Measurements from ENCODE around the gene SMARCC1.

SMARCC1 gene

DNA sequence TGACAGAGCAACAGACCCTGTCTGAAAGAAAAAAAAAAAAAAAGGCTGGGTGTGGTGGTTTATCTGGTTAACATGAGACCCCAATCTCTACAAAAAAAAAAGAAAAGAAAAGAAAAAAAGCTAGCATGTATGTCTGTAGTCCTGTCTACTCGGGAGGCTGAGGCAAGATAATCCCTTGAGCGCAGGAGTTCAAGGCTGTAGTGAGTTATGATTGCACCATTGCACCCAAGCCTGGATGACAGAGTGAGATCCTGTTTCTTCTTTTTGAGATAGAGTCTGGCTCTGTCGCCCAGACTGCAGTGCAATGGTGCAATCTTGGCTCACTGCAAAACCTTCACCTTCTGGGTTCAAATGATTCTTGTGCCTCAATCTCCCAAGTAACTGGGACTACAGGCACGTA lies 12.9 kb upstream of the SMARCC1 start:
- H3K4me3 ChIP-seq (ENCODE audit: low read length), result no peak overlapping the region
- H3K27ac ChIP-seq (ENCODE audit: low read length), result no peak overlapping the region

DNA sequence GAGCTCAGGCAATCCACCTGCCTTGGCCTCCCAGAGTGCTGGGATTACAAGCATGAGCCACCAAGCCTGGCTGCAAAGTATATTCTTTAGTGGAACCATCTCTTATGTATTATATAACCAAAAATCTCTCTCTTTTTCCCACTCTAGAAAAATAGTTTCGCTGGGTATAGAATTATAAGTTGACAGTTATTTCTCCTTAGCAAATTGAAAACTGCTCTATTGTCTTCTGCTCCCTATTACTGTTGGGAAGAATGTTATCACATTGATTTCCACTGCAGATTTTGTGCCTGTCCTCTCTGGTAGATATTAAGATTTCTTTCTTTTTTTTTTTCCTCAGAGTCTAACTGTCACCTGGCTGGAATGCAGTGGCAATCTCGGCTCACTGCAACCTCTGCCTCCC lies 11.0 kb upstream of the SMARCC1 start:
- no peaks in the 10 kb centered on the region for H3K27me3 ChIP-seq (ENCODE audit: insufficient read depth, low read length)
- no peaks in the 10 kb centered on the region for H3K36me3 ChIP-seq (ENCODE audit: insufficient read depth, low read depth, low read length)
- no peaks in the 10 kb centered on the region for H3K9me3 ChIP-seq (ENCODE audit: insufficient read depth, low read depth, low read length)
- H3K9ac ChIP-seq (ENCODE audit: low read depth, low read length), result no peak overlapping the region
- H3K4me1 ChIP-seq (ENCODE audit: insufficient read depth, low read length), result no peaks in the 10 kb centered on the region
- no peak overlapping the region for H3K4me3 ChIP-seq (ENCODE audit: low read length)
- H3K27ac ChIP-seq (ENCODE audit: low read length), result no peak overlapping the region

More for the DNA sequence above, 12.9 kb upstream of the SMARCC1 start:
- Histone ChIP-seq H3K4me1 (ENCODE audit: insufficient read depth, low read length) (no peaks in the 10 kb centered on the region), H3K9ac (ENCODE audit: low read depth, low read length) (no peak overlapping the region), H3K36me3 (ENCODE audit: insufficient read depth, low read depth, low read length) (no peaks in the 10 kb centered on the region), H3K27me3 (ENCODE audit: insufficient read depth, low read length) (no peaks in the 10 kb centered on the region), H3K9me3 (ENCODE audit: insufficient read depth, low read depth, low read length) (no peaks in the 10 kb centered on the region)

DNA sequence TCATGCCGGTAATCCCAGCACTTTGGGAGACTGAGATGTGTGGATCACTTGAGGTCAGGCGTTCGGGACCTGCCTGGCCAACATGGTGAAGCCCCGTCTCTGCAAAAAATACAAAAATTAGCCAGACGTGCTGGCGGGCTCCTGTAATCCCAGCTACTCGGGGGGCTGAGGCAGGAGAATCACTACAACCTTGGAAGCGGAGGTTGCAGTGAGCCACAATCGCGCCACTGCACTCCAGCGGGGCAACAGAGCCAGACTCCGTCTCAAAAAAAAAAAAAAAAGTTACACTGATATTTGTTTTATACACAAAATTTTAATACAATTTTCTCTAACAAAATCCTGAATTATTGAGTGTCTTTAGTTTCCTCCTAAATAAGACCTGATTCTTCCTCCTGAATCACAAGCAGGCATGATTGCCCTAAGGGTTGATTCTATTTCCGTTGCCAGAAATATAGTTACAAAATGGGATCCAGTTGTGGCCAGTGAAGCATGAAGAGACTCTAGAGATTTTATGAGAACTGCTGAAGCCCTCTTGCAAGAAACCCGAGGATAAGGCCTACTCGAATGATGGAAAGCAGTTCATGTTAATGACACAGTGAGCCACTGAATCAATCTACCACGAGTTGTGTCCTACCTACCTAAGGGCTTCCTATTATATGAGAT lies 9.6 kb upstream of the SMARCC1 start:
- Histone ChIP-seq H3K36me3 (ENCODE audit: insufficient read depth, low read depth, low read length) (no peaks in the 10 kb centered on the region), H3K4me3 (ENCODE audit: low read length) (no peak overlapping the region), H3K9ac (ENCODE audit: low read depth, low read length) (no peak overlapping the region), H3K4me1 (ENCODE audit: insufficient read depth, low read length) (no peaks in the 10 kb centered on the region), H3K27ac (ENCODE audit: low read length) (no peak overlapping the region), H3K9me3 (ENCODE audit: insufficient read depth, low read depth, low read length) (no peaks in the 10 kb centered on the region), H3K27me3 (ENCODE audit: insufficient read depth, low read length) (no peaks in the 10 kb centered on the region)

DNA sequence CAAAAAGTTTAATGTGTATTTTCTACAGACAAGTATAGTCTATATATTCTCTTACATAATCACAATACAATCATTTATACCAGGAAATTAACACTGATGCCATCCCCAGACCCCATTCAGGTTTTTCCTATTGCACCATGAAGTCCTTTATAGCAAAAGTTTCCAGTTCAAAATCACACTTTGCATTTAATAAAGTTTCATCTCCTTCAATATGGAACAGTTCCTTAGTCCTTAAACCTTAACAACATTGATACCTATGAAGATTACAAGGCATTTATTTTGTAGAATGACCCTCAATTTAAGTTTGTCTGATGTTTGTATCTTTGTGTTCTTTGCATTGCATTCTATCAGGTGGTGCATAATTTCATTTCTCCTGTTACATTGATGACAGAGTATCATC lies 2.0 kb upstream of the SMARCC1 start:
- Histone ChIP-seq H3K9ac (ENCODE audit: low read depth, low read length) (no peak overlapping the region), H3K27me3 (ENCODE audit: insufficient read depth, low read length) (no peaks in the 10 kb centered on the region), H3K9me3 (ENCODE audit: insufficient read depth, low read depth, low read length) (no peaks in the 10 kb centered on the region), H3K27ac (ENCODE audit: low read length) (no peak overlapping the region), H3K4me3 (ENCODE audit: low read length) (no peak overlapping the region), H3K4me1 (ENCODE audit: insufficient read depth, low read length) (no peaks in the 10 kb centered on the region), H3K36me3 (ENCODE audit: insufficient read depth, low read depth, low read length) (peaks cover 11% of the 10 kb centered on the region; the same call in 1 of the 2 replicates)

DNA sequence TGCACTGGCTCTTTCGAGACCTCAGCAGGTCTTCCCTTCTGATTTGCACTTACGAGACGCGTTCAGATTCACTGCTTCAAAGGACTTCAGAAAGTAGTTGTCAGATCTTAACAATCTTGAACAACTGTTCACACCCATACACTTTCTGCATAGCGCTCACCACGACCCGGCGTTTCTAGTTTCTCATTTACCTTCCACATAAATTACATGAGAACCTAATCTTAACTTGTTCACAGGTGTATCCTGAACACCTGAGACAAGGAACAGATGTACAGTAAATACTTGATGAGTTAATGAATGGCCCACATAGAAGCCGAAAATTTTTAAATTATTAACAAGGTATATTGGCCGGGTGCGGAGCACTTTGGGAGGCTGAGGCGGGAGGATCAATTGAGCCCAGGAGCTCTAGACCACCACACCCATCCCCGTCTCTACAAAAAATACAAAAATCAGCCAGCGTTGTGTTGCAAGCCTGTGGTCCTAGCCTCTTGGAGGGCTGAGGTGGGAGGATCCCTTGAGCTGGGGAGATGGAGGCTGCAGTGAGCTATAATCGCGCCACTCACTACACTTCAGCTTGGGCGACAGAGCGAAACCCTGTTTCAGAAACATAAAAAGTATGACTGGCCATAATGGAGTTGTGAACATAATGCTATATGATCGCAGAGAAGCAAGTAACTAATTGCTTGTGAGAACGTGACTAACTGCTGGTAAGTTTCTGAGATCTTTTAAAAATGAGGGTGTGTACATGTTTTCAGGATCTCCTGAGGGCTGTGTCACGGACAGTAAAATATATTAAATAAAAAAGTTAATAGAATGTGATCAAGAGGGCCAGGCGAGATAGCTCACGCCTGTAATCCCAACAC lies 984 bp upstream of the SMARCC1 start:
- no peaks in the 10 kb centered on the region for H3K27me3 ChIP-seq (ENCODE audit: insufficient read depth, low read length)
- H3K4me1 ChIP-seq (ENCODE audit: insufficient read depth, low read length), result no peaks in the 10 kb centered on the region
- H3K9me3 ChIP-seq (ENCODE audit: insufficient read depth, low read depth, low read length), result no peaks in the 10 kb centered on the region
- H3K4me3 ChIP-seq (ENCODE audit: low read length), result peak overlapping the region; percentile 96
- peaks cover 15% of the 10 kb centered on the region; the same call in 1 of the 2 replicates for H3K36me3 ChIP-seq (ENCODE audit: insufficient read depth, low read depth, low read length)
- H3K9ac ChIP-seq (ENCODE audit: low read depth, low read length), result peak overlapping the region; percentile 86
- H3K27ac ChIP-seq (ENCODE audit: low read length), result peak overlapping the region; percentile 62

DNA sequence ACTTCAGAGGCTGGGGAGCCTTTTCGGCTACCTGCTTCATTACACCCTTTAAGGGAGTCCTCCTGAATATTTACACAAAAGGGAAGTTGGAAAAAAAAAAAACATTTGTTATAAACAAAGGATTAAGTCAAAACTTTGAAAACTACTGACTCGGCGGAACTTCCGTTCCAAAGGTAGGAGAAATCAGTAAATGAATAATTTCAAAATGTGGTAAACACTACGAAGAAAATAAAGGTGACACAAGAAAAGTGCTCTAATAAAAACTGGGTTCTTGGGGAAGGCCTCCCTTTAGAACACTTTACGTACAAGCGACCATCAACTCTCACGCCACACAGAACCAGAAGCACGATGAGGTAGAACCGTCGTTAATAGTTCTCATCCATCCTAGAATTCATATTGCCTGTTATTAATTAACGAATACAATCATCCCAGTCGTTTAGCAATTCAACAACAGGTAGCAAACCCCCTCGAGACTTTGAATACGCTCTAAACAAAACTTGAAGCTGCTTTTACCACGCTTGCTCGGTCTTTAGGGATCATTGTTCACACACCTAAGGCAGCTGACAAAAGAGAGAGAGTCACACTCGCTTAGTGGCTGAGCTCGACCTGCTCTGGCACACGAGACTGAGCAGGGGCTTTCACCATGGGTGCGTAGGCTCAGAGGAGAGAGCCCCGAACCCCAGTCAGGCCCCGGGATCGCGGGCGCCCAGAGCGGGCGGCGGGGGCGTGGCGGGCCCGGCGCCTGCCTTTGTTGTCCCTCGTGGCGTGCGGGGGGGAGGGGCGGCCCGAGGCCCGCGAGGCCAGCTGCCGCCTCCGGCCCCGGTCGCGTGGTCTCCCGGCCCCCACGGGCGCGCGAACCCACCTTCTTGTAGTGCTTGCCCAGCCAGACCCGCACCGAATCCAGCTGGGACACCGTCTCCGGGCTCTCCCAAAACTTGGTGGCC lies 680 bp downstream of the SMARCC1 start:
- Histone ChIP-seq H3K9me3 (ENCODE audit: insufficient read depth, low read depth, low read length) (no peaks in the 10 kb centered on the region), H3K9ac (ENCODE audit: low read depth, low read length) (peak overlapping the region; percentile 98), H3K4me1 (ENCODE audit: insufficient read depth, low read length) (no peaks in the 10 kb centered on the region), H3K27me3 (ENCODE audit: insufficient read depth, low read length) (no peaks in the 10 kb centered on the region), H3K36me3 (ENCODE audit: insufficient read depth, low read depth, low read length) (peaks cover 19% of the 10 kb centered on the region), H3K27ac (ENCODE audit: low read length) (peak overlapping the region; percentile 73), H3K4me3 (ENCODE audit: low read length) (peak overlapping the region; percentile 96)

DNA sequence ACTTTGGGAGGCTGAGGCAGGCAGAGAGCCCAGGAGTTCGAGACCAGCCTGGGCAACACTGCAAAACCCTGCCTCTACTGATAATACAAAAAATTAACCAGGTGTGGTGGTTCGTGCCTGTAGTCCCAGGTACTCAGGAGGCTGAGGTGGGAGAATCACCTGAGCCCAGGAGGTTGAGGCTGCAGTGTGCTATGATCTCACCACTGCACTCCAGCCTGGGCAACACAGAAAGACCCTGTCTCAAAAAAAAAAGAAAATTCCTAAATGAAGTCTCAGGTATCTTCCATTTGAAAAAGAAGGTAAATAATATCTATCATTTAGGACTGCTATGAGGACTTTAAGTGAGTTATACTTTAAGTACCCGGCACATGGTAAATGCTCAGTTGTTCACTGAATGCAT lies 2.9 kb downstream of the SMARCC1 start:
- H3K9ac ChIP-seq (ENCODE audit: low read depth, low read length), result no peak overlapping the region
- H3K36me3 ChIP-seq (ENCODE audit: insufficient read depth, low read depth, low read length), result peaks cover 28% of the 10 kb centered on the region

DNA sequence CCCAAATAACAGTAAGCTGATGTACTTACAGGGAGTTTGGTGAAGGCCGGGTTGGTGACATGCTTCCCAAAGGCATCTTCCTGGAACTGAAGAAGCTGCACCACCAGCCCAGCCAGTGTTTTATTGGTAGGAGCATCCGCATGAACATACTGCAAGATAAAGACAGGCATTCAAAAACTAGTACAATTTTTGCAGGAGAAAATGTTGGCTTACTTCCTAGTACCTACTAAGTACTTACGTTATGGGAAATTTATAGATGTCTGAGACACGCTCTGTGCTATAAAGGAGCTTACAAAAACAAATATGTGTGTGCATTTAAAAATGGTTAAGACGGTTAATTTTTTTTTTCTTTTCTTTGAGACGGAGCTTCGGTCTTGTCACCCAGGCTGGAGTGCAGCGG lies 8.9 kb downstream of the SMARCC1 start:
- no peaks in the 10 kb centered on the region for H3K27me3 ChIP-seq (ENCODE audit: insufficient read depth, low read length)
- H3K36me3 ChIP-seq (ENCODE audit: insufficient read depth, low read depth, low read length), result peaks cover 65% of the 10 kb centered on the region
- no peak overlapping the region for H3K27ac ChIP-seq (ENCODE audit: low read length)
- H3K4me1 ChIP-seq (ENCODE audit: insufficient read depth, low read length), result no peaks in the 10 kb centered on the region
- H3K9ac ChIP-seq (ENCODE audit: low read depth, low read length), result no peak overlapping the region
- no peak overlapping the region for H3K4me3 ChIP-seq (ENCODE audit: low read length)
- no peaks in the 10 kb centered on the region for H3K9me3 ChIP-seq (ENCODE audit: insufficient read depth, low read depth, low read length)

More for the DNA sequence above, 2.9 kb downstream of the SMARCC1 start:
- H3K27me3 ChIP-seq (ENCODE audit: insufficient read depth, low read length), result no peaks in the 10 kb centered on the region
- H3K9me3 ChIP-seq (ENCODE audit: insufficient read depth, low read depth, low read length), result no peaks in the 10 kb centered on the region
- peak overlapping the region; percentile 32; the same call in 1 of the 2 replicates for H3K4me3 ChIP-seq (ENCODE audit: low read length)
- no peak overlapping the region for H3K27ac ChIP-seq (ENCODE audit: low read length)
- no peaks in the 10 kb centered on the region for H3K4me1 ChIP-seq (ENCODE audit: insufficient read depth, low read length)

DNA sequence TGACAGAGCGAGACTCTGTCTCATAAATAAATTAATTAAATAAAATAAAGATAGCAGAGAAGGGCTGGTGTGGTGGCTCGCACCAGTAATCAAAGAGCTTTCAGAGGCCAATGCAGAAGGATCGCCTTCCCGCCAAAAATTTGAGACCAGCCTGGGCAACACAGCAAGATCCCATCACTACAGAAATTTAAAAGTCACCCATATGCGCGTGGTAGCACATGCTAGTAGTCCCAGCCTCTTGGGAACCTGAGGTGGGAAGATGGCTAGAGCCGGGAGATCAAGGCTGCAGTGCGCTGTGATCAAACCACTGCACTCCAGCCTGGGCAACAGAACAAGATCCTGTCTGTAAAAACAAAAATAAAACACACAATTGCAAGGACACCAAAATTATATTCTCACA lies 9.6 kb downstream of the SMARCC1 start:
- Histone ChIP-seq H3K9ac (ENCODE audit: low read depth, low read length) (no peak overlapping the region), H3K27ac (ENCODE audit: low read length) (no peak overlapping the region), H3K4me3 (ENCODE audit: low read length) (no peak overlapping the region), H3K36me3 (ENCODE audit: insufficient read depth, low read depth, low read length) (peaks cover 68% of the 10 kb centered on the region), H3K9me3 (ENCODE audit: insufficient read depth, low read depth, low read length) (no peaks in the 10 kb centered on the region), H3K27me3 (ENCODE audit: insufficient read depth, low read length) (no peaks in the 10 kb centered on the region), H3K4me1 (ENCODE audit: insufficient read depth, low read length) (no peaks in the 10 kb centered on the region)

DNA sequence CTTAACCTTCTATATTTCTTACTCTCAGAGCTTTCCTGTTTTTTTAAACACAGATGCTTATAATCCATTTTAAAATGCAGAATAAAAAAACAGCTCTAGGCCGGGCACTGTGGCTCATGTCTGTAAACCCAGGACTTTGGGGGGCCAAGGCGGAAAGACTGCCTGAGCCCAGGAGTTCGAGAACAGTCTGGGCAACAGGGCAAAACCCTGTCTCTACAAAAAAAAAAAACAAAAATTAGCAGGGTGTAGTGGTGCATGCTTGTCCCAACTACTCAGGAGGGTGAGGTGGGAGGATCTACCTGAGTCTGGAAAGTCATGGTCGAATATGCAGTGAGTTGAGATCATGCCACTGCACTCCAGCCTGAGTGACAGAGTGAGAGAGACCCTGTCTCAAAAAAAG lies 15.5 kb downstream of the SMARCC1 start:
- no peaks in the 10 kb centered on the region for H3K9me3 ChIP-seq (ENCODE audit: insufficient read depth, low read depth, low read length)
- H3K9ac ChIP-seq (ENCODE audit: low read depth, low read length), result no peak overlapping the region
- H3K4me1 ChIP-seq (ENCODE audit: insufficient read depth, low read length), result no peaks in the 10 kb centered on the region; the same call in 1 of the 2 replicates
- H3K4me3 ChIP-seq (ENCODE audit: low read length), result no peak overlapping the region
- no peaks in the 10 kb centered on the region for H3K27me3 ChIP-seq (ENCODE audit: insufficient read depth, low read length)
- H3K27ac ChIP-seq (ENCODE audit: low read length), result no peak overlapping the region
- H3K36me3 ChIP-seq (ENCODE audit: insufficient read depth, low read depth, low read length), result peaks cover 84% of the 10 kb centered on the region

DNA sequence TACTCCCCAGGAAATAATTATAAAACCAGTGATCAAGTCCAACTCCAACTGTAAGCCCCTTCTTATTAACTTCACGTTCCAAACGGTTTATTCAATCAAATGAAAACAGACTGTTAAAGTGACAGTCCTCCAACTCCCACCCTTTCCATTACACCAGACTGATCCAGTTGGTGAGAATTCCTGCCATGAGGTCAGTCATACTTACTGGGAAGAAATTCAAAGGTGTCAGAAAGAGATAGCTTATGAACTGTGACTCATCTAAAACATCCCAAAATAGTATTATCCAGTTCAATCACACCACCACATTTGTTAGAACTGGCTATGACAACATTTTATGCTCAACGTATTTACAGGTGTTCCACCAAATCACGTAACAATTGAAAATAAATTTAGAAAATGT lies 19.5 kb downstream of the SMARCC1 start:
- Histone ChIP-seq H3K4me1 (ENCODE audit: insufficient read depth, low read length) (no peaks in the 10 kb centered on the region; the same call in 1 of the 2 replicates), H3K9me3 (ENCODE audit: insufficient read depth, low read depth, low read length) (no peaks in the 10 kb centered on the region), H3K27me3 (ENCODE audit: insufficient read depth, low read length) (no peaks in the 10 kb centered on the region), H3K27ac (ENCODE audit: low read length) (no peak overlapping the region), H3K9ac (ENCODE audit: low read depth, low read length) (no peak overlapping the region), H3K4me3 (ENCODE audit: low read length) (no peak overlapping the region), H3K36me3 (ENCODE audit: insufficient read depth, low read depth, low read length) (peaks cover 75% of the 10 kb centered on the region)

Data from iPS-20b (cell line).